K562 (cell line): ENCODE results near the gene CEP68. TPM values are rescaled to one million over a fixed set of nuclear protein-coding genes. Genes with fewer than 3 reads are reported as not detected.

Source experiments
- ATAC-seq: fragments of 200-7000 bp; cut with Tn5 transposase; 3 replicates; pipeline ENCODE4 v1.9.1; 2020; ENCODE audit warnings: moderate library complexity
- BruUV-seq: library from RNA; stranded (reverse); fragments of 400-500 nt; replicated peaks from 2 replicates; lab custom pipeline; 2021; lab: Mats Ljungman, UMichigan
- CTCF ChIA-PET: fragments of 300-600 bp; formaldehyde crosslinking; extraction: SDS; loops from one replicate; lab custom pipeline; 2021; ENCODE audit warnings: low intra/inter-chr PET ratio; lab: Yijun Ruan, JAX
- POLR2A ChIA-PET: fragments of 300-600, 350-650 bp; sonication (Branson Sonifier 250); formaldehyde crosslinking; extraction: SDS; loops from one replicate; lab custom pipeline; 2021; ENCODE audit warnings: antibody characterized with exemption, inconsistent platforms; lab: Yijun Ruan, JAX
- DNase-seq, 4 experiments: peaks; one replicate each; pipeline versions ENCODE4 v3.0.0 to v3.0.0-alpha.2; 2011 to 2018; ENCODE audit warnings: low spot score in 3 of 4, mixed read lengths in 3 of 4; ENCODE audit errors: extremely low read depth in 1 of 4
- FAIRE-seq: peaks from 2 replicates; lab custom pipeline; 2011; peaks lifted over from hg19 to GRCh38; lab: Jason Lieb, UNC
- H2AFZ ChIP-seq: 2 replicates; pipeline ENCODE4 v1.6.0; 2011; ENCODE audit warnings: low read depth, low read length, control low read depth, inconsistent platforms
- H3K27ac ChIP-seq: fragments of 200-600 bp; 3 replicates; pipeline ENCODE4 v1.8.0; 2011; ENCODE audit warnings: low read depth, mild to moderate bottlenecking, control low read depth, inconsistent platforms, low read length, moderate library complexity, mixed read lengths; ENCODE audit errors: extremely low read depth
- H3K27me3 ChIP-seq, 2 experiments: fragments of 300-600 bp in 1 of 2; 2 replicates in 1 of 2; 3 replicates in 1 of 2; pipeline versions ENCODE4 v1.6.0 to v1.8.0; 2011; ENCODE audit warnings: inconsistent platforms in 2 of 2, low read length in 2 of 2, mild to moderate bottlenecking in 1 of 2, mixed read lengths in 1 of 2, moderate library complexity in 1 of 2; ENCODE audit not compliant: control insufficient read depth in 2 of 2, insufficient read depth in 2 of 2
- H3K36me3 ChIP-seq: fragments of 300-600 bp; 3 replicates; pipeline ENCODE4 v1.8.0; 2011; ENCODE audit warnings: mild to moderate bottlenecking, low read length, inconsistent platforms; ENCODE audit not compliant: control insufficient read depth, insufficient read depth
- H3K4me1 ChIP-seq, 2 experiments: fragments of 200-600 bp in 1 of 2; replicated peaks in 1 of 2; 2 replicates in 1 of 2; 3 replicates in 1 of 2; pipeline versions ENCODE4 v1.5.1 to v1.8.0; 2011; ENCODE audit warnings: inconsistent platforms in 2 of 2, low read length in 2 of 2, mild to moderate bottlenecking in 1 of 2, mixed read lengths in 1 of 2, moderate library complexity in 1 of 2; ENCODE audit not compliant: control insufficient read depth in 2 of 2, insufficient read depth in 2 of 2
- H3K4me2 ChIP-seq: 2 replicates; pipeline ENCODE4 v1.6.1; 2011; ENCODE audit warnings: low read length, control low read depth, inconsistent platforms, mixed read lengths; ENCODE audit not compliant: insufficient read depth
- H3K4me3 ChIP-seq: fragments of 200-600 bp; sonication (generic), shearing (Covaris generic); 2 replicates; pipeline ENCODE4 v1.5.1; 2016; ENCODE audit warnings: control low read depth, inconsistent platforms
- H3K79me2 ChIP-seq: fragments of 200-600 bp; 3 replicates; pipeline ENCODE4 v1.8.0; 2011; ENCODE audit warnings: low read length, inconsistent platforms; ENCODE audit not compliant: control insufficient read depth, insufficient read depth
- H3K9ac ChIP-seq, 2 experiments: 2 replicates each; pipeline versions ENCODE4 v1.6.0 to v1.6.1; 2011; ENCODE audit warnings: low read depth in 2 of 2, low read length in 2 of 2, control low read depth in 1 of 2, inconsistent platforms in 1 of 2, mild to moderate bottlenecking in 1 of 2, mixed read lengths in 1 of 2; ENCODE audit not compliant: insufficient read depth in 1 of 2
- H3K9me1 ChIP-seq: one replicate; pipeline ENCODE4 v1.6.0; 2011; ENCODE audit warnings: inconsistent platforms, mild to moderate bottlenecking, low read length, moderate library complexity; ENCODE audit not compliant: control insufficient read depth, insufficient read depth
- H3K9me3 ChIP-seq: replicated peaks from 2 replicates; pipeline ENCODE4 v1.5.1; 2011; ENCODE audit warnings: low read depth, low read length, inconsistent platforms; ENCODE audit not compliant: control insufficient read depth, insufficient read depth
- H4K20me1 ChIP-seq: replicated peaks from 2 replicates; pipeline ENCODE4 v1.6.1; 2011; ENCODE audit warnings: low read length, inconsistent platforms, mixed read lengths; ENCODE audit not compliant: control insufficient read depth, insufficient read depth
- BDP1 ChIP-seq: IDR thresholded peaks from 3 replicates; pipeline ENCODE4 v1.6.1; 2011; ENCODE audit not compliant: insufficient read length, insufficient read depth
- DACH1 ChIP-seq: fragments of 450-650 bp; IDR thresholded peaks from 2 replicates; pipeline ENCODE4 v1.6.1; 2018; ENCODE audit not compliant: partially characterized antibody
- HMGN3 ChIP-seq: IDR thresholded peaks from 2 replicates; pipeline ENCODE4 v1.6.1; 2011; ENCODE audit warnings: borderline replicate concordance, low read depth, mild to moderate bottlenecking, mixed read lengths, low read length; ENCODE audit not compliant: insufficient read length; ENCODE audit errors: extremely low read depth
- KAT2B ChIP-seq: IDR thresholded peaks from one replicate; pipeline ENCODE4 v1.6.1; 2012; ENCODE audit warnings: low read depth, mild to moderate bottlenecking, control low read depth, inconsistent platforms, low read length, moderate library complexity
- NCOR1 ChIP-seq: fragments of 450-650 bp; IDR thresholded peaks from 2 replicates; pipeline ENCODE4 v1.6.1; 2016; ENCODE audit warnings: mild to moderate bottlenecking, moderate library complexity
- RBM39 ChIP-seq: fragments of 200-400 bp; formaldehyde crosslinking; optimal IDR thresholded peaks from 2 replicates; pipeline ENCODE3; 2018; ENCODE audit warnings: low read depth, low read length
- TFAM ChIP-seq: fragments of 250-450 bp; sonication (Bioruptor Pico); conservative IDR thresholded peaks from 2 replicates; pipeline ENCODE4 v1.5.0; 2021; ENCODE audit warnings: mild to moderate bottlenecking, moderate library complexity
- ZNF24 ChIP-seq: fragments of 450-650 bp; IDR thresholded peaks from 2 replicates; pipeline ENCODE4 v1.6.1; 2016
- ZNF311 ChIP-seq: fragments of 250-450 bp; sonication (Bioruptor Pico); IDR thresholded peaks from 2 replicates; pipeline ENCODE4 v1.4.0; 2020; ENCODE audit warnings: mild to moderate bottlenecking, moderate library complexity
- whole genome bisulfite sequencing: fragments of 100-300 bp; shearing (Covaris generic); methylation state at CpG from one replicate; pipeline ENCODE4 v1.1.6; 2016; ENCODE audit warnings: low coverage, mixed read lengths; ENCODE audit not compliant: insufficient coverage; ENCODE audit errors: missing lambda C conversion rate; 5-methylcytosine and 5-hydroxymethylcytosine counted together
- in situ Hi-C: fragments of 300-500 bp; cut with MboI; formaldehyde crosslinking; loops from 4 replicates; pipeline ENCODE4 v1.15.0; 2018; ENCODE audit warnings: inconsistent platforms, mixed read lengths
- intact Hi-C: fragments of 100-400 bp; cut with micrococcal nuclease; formaldehyde crosslinking; loops from 2 replicates; pipeline ENCODE4 v1.14.2; 2022
- polyA plus RNA-seq, 8 experiments: library from polyadenylated mRNA; depleted of rRNA in 4 of 8; stranded (reverse) in 5 of 8; unstranded in 3 of 8; fragments of >200 nt; fragmentation: Nextera tagmentation in 2 of 8; fragmentation: Illumina TruSeq in 1 of 8; extraction: Ambion mirVana in 2 of 8; extraction: Trizol in 1 of 8; gene quantifications; 2 replicates each; pipeline versions ENCODE4 v1.2.1 to v1.2.3, GENCODE V29; 2011 to 2014; ENCODE audit warnings: inconsistent platforms in 1 of 8, missing spikeins in 1 of 8
- total RNA-seq, 7 experiments: library from RNA; depleted of rRNA in 6 of 7; stranded (reverse); fragments of >200 nt in 6 of 7; fragmentation: Illumina TruSeq in 2 of 7; extraction: Trizol in 2 of 7; gene quantifications; 2 replicates each; pipeline versions ENCODE4 v1.2.1 to v1.2.3, GENCODE V29; 2011 to 2021; ENCODE audit warnings: low replicate concordance in 1 of 7
- TF ChIP-seq, protein P1 (sequence below): IDR thresholded peaks from 2 replicates; pipeline ENCODE4 v1.6.1; 2014; ENCODE audit warnings: antibody characterized with exemption
- TF ChIP-seq, protein P2 (sequence below): fragments of 150-350 bp; conservative IDR thresholded peaks from 2 replicates; pipeline ENCODE4 v1.6.1; 2014; ENCODE audit warnings: low read length

The CEP68 gene
- total and polyA plus RNA-seq, 9 of the 15 experiments (the other 6 are each of a cell fraction or from before 2014, with no cell fraction given): 1.4 to 8.5 (median 5.2) TPM

DNA sequence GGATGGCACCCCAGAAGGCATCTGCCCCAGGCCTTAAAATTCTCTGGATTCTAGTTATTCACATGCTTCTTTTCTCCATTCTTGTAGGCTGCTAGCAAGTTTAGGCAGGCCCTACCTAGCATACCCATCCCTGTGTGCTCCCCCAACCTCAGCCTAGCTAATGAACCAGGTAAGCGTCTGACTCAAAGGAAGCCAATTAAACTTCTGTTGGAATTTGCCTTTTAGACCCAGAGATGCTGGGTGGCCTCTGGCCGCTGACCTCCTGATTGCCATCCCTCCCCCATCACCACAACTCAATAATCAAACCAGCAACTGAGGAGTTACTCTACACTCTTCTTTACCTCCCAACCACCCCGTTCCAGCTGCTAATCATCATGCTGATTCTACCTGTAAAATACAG, 19.0 kb upstream of the CEP68 start:
- no TSS peak for BruUV-seq
- ChIA-PET POLR2A (no interaction called here), CTCF (no interaction called here)
- H3K27me3 ChIP-seq: no peaks in the 10 kb centered on the region
- H3K4me3 ChIP-seq: no peak overlapping the region
- DNase-seq: no peak
- FAIRE-seq: no peak
- H3K9ac ChIP-seq: no peak overlapping the region
- no peaks in the 10 kb centered on the region for H4K20me1 ChIP-seq
- TF ChIP-seq RBM39 (no peak), TFAM (CRISPR knock-in tag) (no peak)
- H3K9me1 ChIP-seq: no peaks in the 10 kb centered on the region
- peaks cover 2 to 6% of the 10 kb centered on the region in 2 experiments; a peak in 2 of 5 replicates for H3K4me1 ChIP-seq
- ATAC-seq: no peak
- H3K4me2 ChIP-seq: no peak overlapping the region
- 26% methylated on average over 3 of the region's 3 CpGs for WGBS
- H3K79me2 ChIP-seq: no peaks in the 10 kb centered on the region
- intact Hi-C loops: no loop called here
- H2AFZ ChIP-seq: no peak overlapping the region
- no peaks in the 10 kb centered on the region; the same call in 2 of the 3 replicates for H3K36me3 ChIP-seq
- no peaks in the 10 kb centered on the region for H3K9me3 ChIP-seq
- in situ Hi-C loops: no loop called here
- H3K27ac ChIP-seq: no peak overlapping the region

DNA sequence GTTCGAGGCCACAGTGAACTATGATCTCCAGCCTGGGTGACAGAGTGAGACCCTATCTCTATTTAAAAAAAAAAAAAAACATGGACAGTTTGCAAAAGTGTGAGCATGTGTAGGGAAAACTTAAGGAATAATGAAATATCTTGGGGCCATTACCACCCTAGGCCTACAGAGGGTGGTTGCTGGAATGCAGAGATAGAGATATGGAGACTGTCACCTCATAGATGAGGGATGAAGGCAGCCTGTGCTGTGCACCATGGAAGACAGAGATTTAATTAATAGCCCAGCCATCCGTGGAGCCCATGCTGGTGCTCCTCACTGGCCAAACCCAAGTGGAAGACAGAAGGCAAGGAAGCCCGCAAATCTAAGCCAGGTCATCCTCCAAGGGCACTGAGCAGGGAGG, 16.6 kb upstream of the CEP68 start:
- H3K4me2 ChIP-seq: no peak overlapping the region
- BruUV-seq: no TSS peak
- H3K4me1 ChIP-seq: peaks cover 2 to 4% of the 10 kb centered on the region in 2 experiments; a peak in 2 of 5 replicates
- CTCF ChIA-PET: interaction anchor here (0.5 to 1.0 kb wide), 2 partner anchors 41 to 60 kb away, joined by 3 to 5 read pairs; no protein-coding TSS in a partner anchor
- H3K9me1 ChIP-seq: no peaks in the 10 kb centered on the region
- in situ Hi-C loops: loop anchor here (5.0 kb wide), 1 partner anchor 122 kb away; no protein-coding TSS in a partner anchor
- H3K36me3 ChIP-seq: no peaks in the 10 kb centered on the region
- no peaks in the 10 kb centered on the region for H3K79me2 ChIP-seq
- intact Hi-C loops: loop anchor here (1.0 to 2.0 kb wide), 2 partner anchors 61 to 122 kb away; no protein-coding TSS in a partner anchor
- H3K4me3 ChIP-seq: no peak overlapping the region
- peaks cover 4% of the 10 kb centered on the region for H3K9me3 ChIP-seq
- H4K20me1 ChIP-seq: no peaks in the 10 kb centered on the region
- DNase-seq (no peak), ATAC-seq (peak; percentile 61; the same call in 1 of the 3 replicates), FAIRE-seq (no peak)
- no peaks in the 10 kb centered on the region for H3K27me3 ChIP-seq
- H2AFZ ChIP-seq: no peak overlapping the region
- no peak overlapping the region for H3K27ac ChIP-seq
- no peak overlapping the region for H3K9ac ChIP-seq
- WGBS: 39% methylated on average over 3 of the region's 3 CpGs
- POLR2A ChIA-PET: no interaction called here
- TF ChIP-seq NCOR1: no peak
- TF ChIP-seq, protein P1, sequence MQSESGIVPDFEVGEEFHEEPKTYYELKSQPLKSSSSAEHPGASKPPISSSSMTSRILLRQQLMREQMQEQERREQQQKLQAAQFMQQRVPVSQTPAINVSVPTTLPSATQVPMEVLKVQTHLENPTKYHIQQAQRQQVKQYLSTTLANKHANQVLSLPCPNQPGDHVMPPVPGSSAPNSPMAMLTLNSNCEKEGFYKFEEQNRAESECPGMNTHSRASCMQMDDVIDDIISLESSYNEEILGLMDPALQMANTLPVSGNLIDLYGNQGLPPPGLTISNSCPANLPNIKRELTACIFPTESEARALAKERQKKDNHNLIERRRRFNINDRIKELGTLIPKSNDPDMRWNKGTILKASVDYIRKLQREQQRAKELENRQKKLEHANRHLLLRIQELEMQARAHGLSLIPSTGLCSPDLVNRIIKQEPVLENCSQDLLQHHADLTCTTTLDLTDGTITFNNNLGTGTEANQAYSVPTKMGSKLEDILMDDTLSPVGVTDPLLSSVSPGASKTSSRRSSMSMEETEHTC: no peak
- TF ChIP-seq KAT2B: no peak
- no peak for TF ChIP-seq ZNF24
- no peak for TF ChIP-seq DACH1
- no peak for TF ChIP-seq ZNF311 (CRISPR knock-in tag)
- no peak for TF ChIP-seq BDP1
- no peak for TF ChIP-seq HMGN3
- TF ChIP-seq, protein P2, sequence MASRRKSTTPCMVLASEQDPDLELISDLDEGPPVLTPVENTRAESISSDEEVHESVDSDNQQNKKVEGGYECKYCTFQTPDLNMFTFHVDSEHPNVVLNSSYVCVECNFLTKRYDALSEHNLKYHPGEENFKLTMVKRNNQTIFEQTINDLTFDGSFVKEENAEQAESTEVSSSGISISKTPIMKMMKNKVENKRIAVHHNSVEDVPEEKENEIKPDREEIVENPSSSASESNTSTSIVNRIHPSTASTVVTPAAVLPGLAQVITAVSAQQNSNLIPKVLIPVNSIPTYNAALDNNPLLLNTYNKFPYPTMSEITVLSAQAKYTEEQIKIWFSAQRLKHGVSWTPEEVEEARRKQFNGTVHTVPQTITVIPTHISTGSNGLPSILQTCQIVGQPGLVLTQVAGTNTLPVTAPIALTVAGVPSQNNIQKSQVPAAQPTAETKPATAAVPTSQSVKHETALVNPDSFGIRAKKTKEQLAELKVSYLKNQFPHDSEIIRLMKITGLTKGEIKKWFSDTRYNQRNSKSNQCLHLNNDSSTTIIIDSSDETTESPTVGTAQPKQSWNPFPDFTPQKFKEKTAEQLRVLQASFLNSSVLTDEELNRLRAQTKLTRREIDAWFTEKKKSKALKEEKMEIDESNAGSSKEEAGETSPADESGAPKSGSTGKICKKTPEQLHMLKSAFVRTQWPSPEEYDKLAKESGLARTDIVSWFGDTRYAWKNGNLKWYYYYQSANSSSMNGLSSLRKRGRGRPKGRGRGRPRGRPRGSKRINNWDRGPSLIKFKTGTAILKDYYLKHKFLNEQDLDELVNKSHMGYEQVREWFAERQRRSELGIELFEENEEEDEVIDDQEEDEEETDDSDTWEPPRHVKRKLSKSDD: no peak
